ENCODE data around the gene IL6R. TPM values are rescaled to one million over a fixed set of nuclear protein-coding genes. Genes with fewer than 3 reads are reported as not detected.

IL6R gene
- total and polyA plus RNA-seq, 2 donors (not counting 1 experiment from before 2014, with no cell fraction given): 3.5 to 5.3 TPM

DNA sequence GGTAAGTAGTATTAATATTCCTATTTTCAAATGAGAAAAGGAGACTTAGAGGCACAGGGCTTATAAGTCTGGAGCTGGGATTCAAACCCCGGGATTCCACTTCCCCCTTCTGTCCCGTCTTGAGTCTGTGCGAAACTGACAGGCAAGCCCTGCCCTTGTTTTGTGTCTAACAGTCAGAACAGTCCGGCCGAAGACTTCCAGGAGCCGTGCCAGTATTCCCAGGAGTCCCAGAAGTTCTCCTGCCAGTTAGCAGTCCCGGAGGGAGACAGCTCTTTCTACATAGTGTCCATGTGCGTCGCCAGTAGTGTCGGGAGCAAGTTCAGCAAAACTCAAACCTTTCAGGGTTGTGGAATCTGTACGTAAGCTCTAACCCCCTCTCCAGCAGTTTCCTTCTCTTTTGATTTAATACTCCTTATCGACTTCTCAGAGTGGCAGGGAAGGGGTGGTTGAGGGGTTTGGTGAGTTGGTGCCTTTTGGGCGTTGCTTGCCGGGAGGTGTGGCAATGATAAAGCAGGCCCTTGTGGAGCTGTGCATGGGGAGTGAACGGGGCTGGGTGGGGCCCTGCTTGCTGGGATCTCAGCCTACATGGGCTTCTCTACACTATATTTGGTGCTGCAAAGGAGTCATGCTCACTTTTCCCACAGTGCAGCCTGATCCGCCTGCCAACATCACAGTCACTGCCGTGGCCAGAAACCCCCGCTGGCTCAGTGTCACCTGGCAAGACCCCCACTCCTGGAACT is 29.4 kb downstream of the IL6R start:
- Histone ChIP-seq H3K27me3 (replicated peaks in 1 of 4; ENCODE audit: control extremely low read depth in 1 of 4, control insufficient read depth in 3 of 4, insufficient read depth in 4 of 4, low read length in 3 of 4) (no peaks in the 10 kb centered on the region), H3K4me2 (replicated peaks; ENCODE audit: low read depth, low read length, poor library complexity, severe bottlenecking) (no peak overlapping the region), H3K79me2 (ENCODE audit: control insufficient read depth, insufficient read depth, low read length) (no peaks in the 10 kb centered on the region), H3K9ac (ENCODE audit: low read length) (no peak overlapping the region), H3K36me3 (replicated peaks in 1 of 2; ENCODE audit: control extremely low read depth in 1 of 2, control insufficient read depth in 1 of 2, extremely low read depth in 1 of 2, insufficient read depth in 2 of 2, low read length in 1 of 2) (no peaks in the 10 kb centered on the region), H3K4me3 (ENCODE audit: control extremely low read depth in 1 of 5, extremely low read depth in 1 of 5, insufficient read depth in 1 of 5, low read depth in 2 of 5, low read length in 4 of 5) (no peak overlapping the region), H3K9me3 (ENCODE audit: control extremely low read depth in 1 of 3, control insufficient read depth in 2 of 3, insufficient read depth in 1 of 3, low read length in 2 of 3) (no peaks in the 10 kb centered on the region), H3K27ac (ENCODE audit: low read length in 2 of 2) (no peak overlapping the region), H2AFZ (ENCODE audit: insufficient read depth, low read depth, low read length, poor library complexity, severe bottlenecking) (no peak overlapping the region), H3K4me1 (ENCODE audit: control insufficient read depth in 2 of 2, insufficient read depth in 2 of 2, low read length in 2 of 2) (peaks cover 0 to 1% of the 10 kb centered on the region in 2 donors), H4K20me1 (ENCODE audit: control insufficient read depth, insufficient read depth, low read length, poor library complexity, severe bottlenecking) (no peaks in the 10 kb centered on the region)
- ChIA-PET POLR2A (no interaction called here), CTCF (no interaction called here)
- Mint-ChIP-seq H3K4me3 (no peak overlapping the region), H3K27ac (no peak overlapping the region), H3K4me1 (peaks cover 3% of the 10 kb centered on the region), H3K9me3 (ENCODE audit: insufficient read depth) (no peaks in the 10 kb centered on the region), H3K27me3 (no peaks in the 10 kb centered on the region)
- TF ChIP-seq EZH2 (IDR thresholded peaks at IDR 0.05; ENCODE audit: borderline replicate concordance, insufficient read depth, low read depth, low read length, poor library complexity, severe bottlenecking): no peak
- TF ChIP-seq, protein P1, sequence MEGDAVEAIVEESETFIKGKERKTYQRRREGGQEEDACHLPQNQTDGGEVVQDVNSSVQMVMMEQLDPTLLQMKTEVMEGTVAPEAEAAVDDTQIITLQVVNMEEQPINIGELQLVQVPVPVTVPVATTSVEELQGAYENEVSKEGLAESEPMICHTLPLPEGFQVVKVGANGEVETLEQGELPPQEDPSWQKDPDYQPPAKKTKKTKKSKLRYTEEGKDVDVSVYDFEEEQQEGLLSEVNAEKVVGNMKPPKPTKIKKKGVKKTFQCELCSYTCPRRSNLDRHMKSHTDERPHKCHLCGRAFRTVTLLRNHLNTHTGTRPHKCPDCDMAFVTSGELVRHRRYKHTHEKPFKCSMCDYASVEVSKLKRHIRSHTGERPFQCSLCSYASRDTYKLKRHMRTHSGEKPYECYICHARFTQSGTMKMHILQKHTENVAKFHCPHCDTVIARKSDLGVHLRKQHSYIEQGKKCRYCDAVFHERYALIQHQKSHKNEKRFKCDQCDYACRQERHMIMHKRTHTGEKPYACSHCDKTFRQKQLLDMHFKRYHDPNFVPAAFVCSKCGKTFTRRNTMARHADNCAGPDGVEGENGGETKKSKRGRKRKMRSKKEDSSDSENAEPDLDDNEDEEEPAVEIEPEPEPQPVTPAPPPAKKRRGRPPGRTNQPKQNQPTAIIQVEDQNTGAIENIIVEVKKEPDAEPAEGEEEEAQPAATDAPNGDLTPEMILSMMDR (IDR thresholded peaks at IDR 0.05): no peak
- 96% methylated on average over 15 of the region's 18 CpGs for WGBS (ENCODE audit: insufficient coverage)
- intact Hi-C loops (cut with micrococcal nuclease): no loop called here
- ATAC-seq (ENCODE audit: low read depth) (no peak), DNase-seq (no peak)

DNA sequence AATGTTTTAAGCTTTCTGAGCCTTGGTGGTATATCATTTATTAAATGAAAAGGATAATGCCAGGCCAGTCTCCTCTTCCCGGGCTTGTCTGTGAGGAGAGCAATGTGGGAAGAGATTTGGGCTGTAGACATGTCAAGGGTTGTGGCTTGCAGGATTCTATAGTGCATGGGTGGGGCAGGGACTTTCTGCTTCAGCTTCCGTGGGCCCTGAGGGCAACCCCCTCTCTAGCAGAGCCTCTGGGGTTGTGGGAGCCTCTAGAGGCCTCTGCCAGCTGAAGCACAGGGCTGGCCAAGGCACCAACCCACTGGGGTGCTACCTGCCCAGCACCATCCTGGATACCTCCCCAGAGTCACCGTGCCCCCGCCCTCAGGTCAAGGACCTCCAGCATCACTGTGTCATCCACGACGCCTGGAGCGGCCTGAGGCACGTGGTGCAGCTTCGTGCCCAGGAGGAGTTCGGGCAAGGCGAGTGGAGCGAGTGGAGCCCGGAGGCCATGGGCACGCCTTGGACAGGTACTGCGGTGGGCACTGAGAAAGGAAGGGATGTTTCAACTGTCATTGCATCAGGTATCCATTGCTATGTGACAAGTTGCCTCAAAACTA is 30.6 kb downstream of the IL6R start:
- Mint-ChIP-seq H3K4me1 (peaks cover 10% of the 10 kb centered on the region), H3K4me3 (no peak overlapping the region), H3K27me3 (no peaks in the 10 kb centered on the region), H3K9me3 (ENCODE audit: insufficient read depth) (no peaks in the 10 kb centered on the region), H3K27ac (no peak overlapping the region)
- Histone ChIP-seq H2AFZ (ENCODE audit: insufficient read depth, low read depth, low read length, poor library complexity, severe bottlenecking) (no peak overlapping the region), H3K4me3 (ENCODE audit: control extremely low read depth in 1 of 5, extremely low read depth in 1 of 5, insufficient read depth in 1 of 5, low read depth in 2 of 5, low read length in 4 of 5) (no peak overlapping the region), H3K27me3 (replicated peaks in 1 of 4; ENCODE audit: control extremely low read depth in 1 of 4, control insufficient read depth in 3 of 4, insufficient read depth in 4 of 4, low read length in 3 of 4) (no peaks in the 10 kb centered on the region), H3K9me3 (ENCODE audit: control extremely low read depth in 1 of 3, control insufficient read depth in 2 of 3, insufficient read depth in 1 of 3, low read length in 2 of 3) (peaks cover 0 to 1% (median 0%) of the 10 kb centered on the region in 3 donors), H3K27ac (ENCODE audit: low read length in 2 of 2) (no peak overlapping the region), H3K36me3 (replicated peaks in 1 of 2; ENCODE audit: control extremely low read depth in 1 of 2, control insufficient read depth in 1 of 2, extremely low read depth in 1 of 2, insufficient read depth in 2 of 2, low read length in 1 of 2) (no peaks in the 10 kb centered on the region), H3K4me1 (ENCODE audit: control insufficient read depth in 2 of 2, insufficient read depth in 2 of 2, low read length in 2 of 2) (peaks cover 0 to 3% of the 10 kb centered on the region in 2 donors), H4K20me1 (ENCODE audit: control insufficient read depth, insufficient read depth, low read length, poor library complexity, severe bottlenecking) (no peaks in the 10 kb centered on the region), H3K4me2 (replicated peaks; ENCODE audit: low read depth, low read length, poor library complexity, severe bottlenecking) (no peak overlapping the region), H3K79me2 (ENCODE audit: control insufficient read depth, insufficient read depth, low read length) (no peaks in the 10 kb centered on the region), H3K9ac (ENCODE audit: low read length) (no peak overlapping the region)
- intact Hi-C loops (cut with micrococcal nuclease): no loop called here
- ChIA-PET CTCF (no interaction called here), POLR2A (no interaction called here)
- DNase-seq: no peak
- 96% methylated on average over 15 of the region's 15 CpGs for WGBS (ENCODE audit: insufficient coverage)
- TF ChIP-seq, protein P1 (IDR thresholded peaks at IDR 0.05): no peak
- TF ChIP-seq EZH2 (IDR thresholded peaks at IDR 0.05; ENCODE audit: borderline replicate concordance, insufficient read depth, low read depth, low read length, poor library complexity, severe bottlenecking): no peak
- no peak for ATAC-seq (ENCODE audit: low read depth)

All from B cell (primary cell).